Ovary (tissue), 9 donors: ENCODE data around the gene PIP5K1B. TPM values are rescaled to one million over a fixed set of nuclear protein-coding genes. Genes with fewer than 3 reads are reported as not detected.

Experiments used
- DNase-seq, 5 donors: peaks; one replicate each; pipeline ENCODE4 v3.0.0-alpha.2; 2019 to 2020
- H3K27ac ChIP-seq, 2 donors: fragments of 200-600 bp; one replicate each; pipeline versions ENCODE4 v1.5.1 to v1.8.0; 2019 to 2022
- H3K27me3 ChIP-seq: fragments of 200-600 bp; one replicate; pipeline ENCODE4 v1.8.0; 2022
- H3K36me3 ChIP-seq: fragments of 200-600 bp; sonication (generic); one replicate; pipeline ENCODE4 v1.5.1; 2019
- H3K4me1 ChIP-seq: one replicate; pipeline ENCODE4 v1.8.1; 2013; ENCODE audit warnings: mild to moderate bottlenecking, moderate library complexity; ENCODE audit not compliant: insufficient read depth
- H3K4me3 ChIP-seq: fragments of 200-600 bp; sonication (generic); one replicate; pipeline ENCODE4 v1.5.1; 2017
- H3K9me3 ChIP-seq, 2 donors: fragments of 200-600 bp in 1 of 2; sonication (generic) in 1 of 2; one replicate each; pipeline versions ENCODE4 v1.5.1 to v1.8.1; 2013 to 2019; ENCODE audit warnings: mild to moderate bottlenecking in 1 of 2, moderate library complexity in 1 of 2
- EP300 ChIP-seq: sonication (generic); formaldehyde crosslinking; IDR thresholded peaks from one replicate; pipeline ENCODE4 v1.6.1; 2017; ENCODE audit warnings: antibody characterized with exemption
- POLR2A ChIP-seq: fragments of 450-650 bp; IDR thresholded peaks from one replicate; pipeline ENCODE4 v1.6.1; 2017; ENCODE audit warnings: antibody characterized with exemption, mild to moderate bottlenecking, moderate library complexity
- WGBS, 3 donors: extraction: QIAGEN DNeasy Blood & Tissue Kit in 1 of 3; methylation state at CpG; one replicate each; pipeline versions ENCODE4 v1.1.5 to v1.1.7; 2013 to 2017; 5-methylcytosine and 5-hydroxymethylcytosine counted together
- intact Hi-C, 4 donors: fragments of 100-400 bp; cut with DNase I; formaldehyde crosslinking; loops; one replicate each; pipeline versions ENCODE4 v1.11.0 to v1.15.1; 2022 to 2023
- polyA plus RNA-seq, 2 donors: library from polyadenylated mRNA; stranded (reverse); fragments of 200-250 nt in 1 of 2; fragments of 350-450 nt in 1 of 2; fragmentation: Illumina TruSeq in 1 of 2; extraction: RNeasy Lipid Tissue Mini Kit (QIAGEN cat#74804) in 1 of 2; gene quantifications; one replicate each; pipeline ENCODE4 v1.2.3, GENCODE V29; 2013 to 2014
- total RNA-seq, 7 donors: library from RNA; depleted of rRNA in 2 of 7; stranded (reverse); fragments of >200 nt in 2 of 7; fragmentation: NEBNext Ultra II Directional in 3 of 7; extraction: Animal tissue kit (Norgen Biotek cat#: 25700) in 3 of 7; gene quantifications; one replicate each; pipeline versions ENCODE4 v1.1.0 to v1.2.4, GENCODE V29; 2016 to 2023
- TF ChIP-seq, protein P1 (sequence below), 3 donors: fragments of 450-650 bp in 2 of 3; fragments of 200-600 bp in 1 of 3; IDR thresholded peaks; one replicate each; pipeline versions ENCODE4 v1.5.1 to v1.8.0; 2016 to 2022; ENCODE audit warnings: antibody characterized with exemption in 3 of 3, mild to moderate bottlenecking in 1 of 3
- donor health status: DM: no; HTN: no; CAD: no; lungs with moderate emphysema.
- donor health status: DM: no; HTN: no; CAD: no.
- donor health status: Bipolar disorder and iron deficiency.
- donor health status: DM: yes; HTN: yes; CAD: no.
- donor health status: DM: no; HTN: no; CAD: no.
- donor health status: DM: yes; HTN: yes; CAD: no.

Gene PIP5K1B
- total and polyA plus RNA-seq, 9 donors: 0.36 to 3.4 (median 1.0) TPM

DNA sequence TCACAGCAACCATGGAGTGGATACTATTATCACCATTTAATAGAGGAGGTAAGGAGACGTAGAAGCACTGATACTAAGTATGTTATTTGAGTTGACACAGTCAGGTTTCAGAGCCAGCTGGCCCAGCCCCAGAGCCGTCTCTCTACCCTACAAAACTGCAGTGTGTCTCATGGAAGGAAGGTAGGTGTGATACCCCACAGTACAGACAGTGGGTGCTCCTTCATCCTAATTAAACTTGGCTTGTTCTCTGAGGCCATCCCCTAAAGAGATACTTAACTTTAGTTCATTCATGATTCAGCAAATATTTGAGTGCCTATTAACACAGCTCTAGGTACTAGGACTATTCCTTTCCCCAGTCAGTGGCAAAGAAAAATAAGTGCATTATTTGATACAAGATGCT lies 22.6 kb downstream of the PIP5K1B start:
- Histone ChIP-seq H3K27me3 (no peaks in the 10 kb centered on the region), H3K36me3 (no peaks in the 10 kb centered on the region), H3K9me3 (no peaks in the 10 kb centered on the region), H3K27ac (no peak overlapping the region), H3K4me3 (no peak overlapping the region), H3K4me1 (no peaks in the 10 kb centered on the region)
- no peak for DNase-seq
- intact Hi-C loops: no loop called here
- 48 to 63% (median 63%) methylated on average over 2 of the region's 2 CpGs for WGBS, 3 donors
- TF ChIP-seq, protein P1, sequence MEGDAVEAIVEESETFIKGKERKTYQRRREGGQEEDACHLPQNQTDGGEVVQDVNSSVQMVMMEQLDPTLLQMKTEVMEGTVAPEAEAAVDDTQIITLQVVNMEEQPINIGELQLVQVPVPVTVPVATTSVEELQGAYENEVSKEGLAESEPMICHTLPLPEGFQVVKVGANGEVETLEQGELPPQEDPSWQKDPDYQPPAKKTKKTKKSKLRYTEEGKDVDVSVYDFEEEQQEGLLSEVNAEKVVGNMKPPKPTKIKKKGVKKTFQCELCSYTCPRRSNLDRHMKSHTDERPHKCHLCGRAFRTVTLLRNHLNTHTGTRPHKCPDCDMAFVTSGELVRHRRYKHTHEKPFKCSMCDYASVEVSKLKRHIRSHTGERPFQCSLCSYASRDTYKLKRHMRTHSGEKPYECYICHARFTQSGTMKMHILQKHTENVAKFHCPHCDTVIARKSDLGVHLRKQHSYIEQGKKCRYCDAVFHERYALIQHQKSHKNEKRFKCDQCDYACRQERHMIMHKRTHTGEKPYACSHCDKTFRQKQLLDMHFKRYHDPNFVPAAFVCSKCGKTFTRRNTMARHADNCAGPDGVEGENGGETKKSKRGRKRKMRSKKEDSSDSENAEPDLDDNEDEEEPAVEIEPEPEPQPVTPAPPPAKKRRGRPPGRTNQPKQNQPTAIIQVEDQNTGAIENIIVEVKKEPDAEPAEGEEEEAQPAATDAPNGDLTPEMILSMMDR (IDR thresholded peaks at IDR 0.05): no peak
- TF ChIP-seq POLR2A: no peak
- no peak for TF ChIP-seq EP300

- 66 to 78% (median 68%) methylated on average over 1 of the region's 1 CpG for WGBS, 3 donors
- TF ChIP-seq EP300 (no peak), POLR2A (no peak)
- H3K4me1 ChIP-seq: no peaks in the 10 kb centered on the region
- H3K9me3 ChIP-seq: no peaks in the 10 kb centered on the region
- no peaks in the 10 kb centered on the region for H3K36me3 ChIP-seq
- no peaks in the 10 kb centered on the region for H3K27me3 ChIP-seq
- no peak overlapping the region for H3K27ac ChIP-seq
- intact Hi-C loops: no loop called here
- no peak overlapping the region for H3K4me3 ChIP-seq
- no peak for DNase-seq
These were observed 23.7 kb downstream of the PIP5K1B start for GRCh38 chr9:68728731-68729130.

- no peak overlapping the region for H3K4me3 ChIP-seq
- no peaks in the 10 kb centered on the region for H3K27me3 ChIP-seq
- no peak overlapping the region for H3K27ac ChIP-seq
- intact Hi-C loops: loop anchor here in 1 of 4 donors (10.0 kb wide), 1 partner anchor 144 kb away; no protein-coding TSS in a partner anchor
- DNase-seq: no peak
- TF ChIP-seq, protein P1 (IDR thresholded peaks at IDR 0.05): no peak
- TF ChIP-seq POLR2A (no peak), EP300 (no peak)
- no peaks in the 10 kb centered on the region for H3K9me3 ChIP-seq
- H3K4me1 ChIP-seq: no peaks in the 10 kb centered on the region
- 72 to 94% (median 75%) methylated on average over 2 of the region's 2 CpGs for WGBS, 3 donors
- H3K36me3 ChIP-seq: no peaks in the 10 kb centered on the region
These were observed 25.7 kb downstream of the PIP5K1B start for GRCh38 chr9:68730570-68731235.

DNA sequence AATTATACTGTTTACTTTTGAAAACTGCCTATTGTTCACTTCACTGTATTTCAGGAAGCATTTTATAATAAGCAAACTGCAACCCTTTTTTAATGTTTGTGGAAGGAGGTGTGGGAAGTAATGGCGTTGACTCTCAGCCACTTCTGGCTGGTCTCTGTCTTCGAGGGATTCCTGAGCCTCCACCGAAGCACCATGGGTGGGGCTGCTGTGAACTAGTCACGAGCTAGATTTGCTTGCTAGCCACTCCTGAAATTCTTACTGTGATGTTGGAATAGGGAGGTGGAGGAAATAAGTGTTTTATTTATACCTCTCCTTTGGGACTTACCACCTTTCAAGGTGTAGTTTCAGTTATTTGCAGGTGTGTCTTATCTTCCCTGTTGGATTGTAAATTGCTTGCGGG lies 26.8 kb downstream of the PIP5K1B start:
- no peak for DNase-seq
- Histone ChIP-seq H3K4me1 (no peaks in the 10 kb centered on the region), H3K9me3 (no peaks in the 10 kb centered on the region), H3K27ac (no peak overlapping the region), H3K36me3 (no peaks in the 10 kb centered on the region), H3K4me3 (no peak overlapping the region), H3K27me3 (no peaks in the 10 kb centered on the region)
- no peak for TF ChIP-seq EP300
- TF ChIP-seq, protein P1 (IDR thresholded peaks at IDR 0.05): no peak
- TF ChIP-seq POLR2A: no peak
- intact Hi-C loops: loop anchor here in 1 of 4 donors (10.0 kb wide), 1 partner anchor 143 kb away; no protein-coding TSS in a partner anchor
- WGBS, 3 donors: 67 to 73% (median 72%) methylated on average over 5 of the region's 5 CpGs

DNA sequence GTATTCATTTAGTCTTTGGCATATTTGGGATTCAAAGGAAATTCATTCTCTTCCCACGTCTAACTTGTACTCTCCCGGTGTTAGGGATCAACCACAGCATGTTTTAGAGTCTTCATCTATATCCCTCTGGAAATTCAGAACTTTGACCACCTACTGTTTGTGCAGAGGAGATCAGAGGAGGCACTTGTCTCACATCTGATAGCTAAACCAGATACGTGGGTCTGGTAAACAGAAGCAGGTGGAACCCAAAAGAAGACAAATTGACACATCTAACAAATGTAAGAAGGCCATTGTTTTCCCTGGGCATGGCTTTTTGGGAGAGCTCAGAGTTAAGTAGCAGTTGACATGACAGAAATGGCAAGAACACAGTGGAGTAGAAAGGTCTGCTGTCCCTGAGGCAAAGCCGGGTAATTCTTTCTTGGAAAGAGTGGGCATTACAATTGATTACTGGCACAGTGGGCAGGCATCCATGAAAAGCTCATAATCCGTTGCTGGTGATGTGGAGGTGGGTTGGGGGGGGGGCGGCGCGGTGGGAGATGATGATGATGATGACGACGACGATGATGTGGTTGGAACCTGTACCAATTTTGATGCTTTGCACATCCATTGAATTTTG lies 27.5 kb downstream of the PIP5K1B start:
- no peak for DNase-seq
- Histone ChIP-seq H3K4me3 (no peak overlapping the region), H3K27ac (no peak overlapping the region), H3K4me1 (no peaks in the 10 kb centered on the region), H3K36me3 (no peaks in the 10 kb centered on the region), H3K9me3 (no peaks in the 10 kb centered on the region), H3K27me3 (no peaks in the 10 kb centered on the region)
- TF ChIP-seq POLR2A (no peak), EP300 (no peak)
- TF ChIP-seq, protein P1 (IDR thresholded peaks at IDR 0.05): no peak
- intact Hi-C loops: loop anchor here in 1 of 4 donors (10.0 kb wide), 1 partner anchor 142 kb away; no protein-coding TSS in a partner anchor
- WGBS, 3 donors: 84 to 88% (median 86%) methylated on average over 11 of the region's 11 CpGs
